Neural progenitor cell (in vitro differentiated cells): ENCODE data around the gene NUFIP1.

ENCODE experiments used
- EZH2phosphoT487 ChIP-seq: fragments of 200-600 bp; sonication (generic); IDR thresholded peaks from 2 replicates; pipeline ENCODE4 v1.6.1; 2017; ENCODE audit warnings: antibody characterized with exemption
- TF ChIP-seq, protein P1 (sequence below): fragments of 200-600 bp; sonication (generic); IDR thresholded peaks from 2 replicates; pipeline ENCODE4 v1.5.1; 2017; ENCODE audit warnings: antibody characterized with exemption, mild to moderate bottlenecking

GRCh38 chr13:44908712-44909111, 80.6 kb downstream of the NUFIP1 start:
- TF ChIP-seq, protein P1, sequence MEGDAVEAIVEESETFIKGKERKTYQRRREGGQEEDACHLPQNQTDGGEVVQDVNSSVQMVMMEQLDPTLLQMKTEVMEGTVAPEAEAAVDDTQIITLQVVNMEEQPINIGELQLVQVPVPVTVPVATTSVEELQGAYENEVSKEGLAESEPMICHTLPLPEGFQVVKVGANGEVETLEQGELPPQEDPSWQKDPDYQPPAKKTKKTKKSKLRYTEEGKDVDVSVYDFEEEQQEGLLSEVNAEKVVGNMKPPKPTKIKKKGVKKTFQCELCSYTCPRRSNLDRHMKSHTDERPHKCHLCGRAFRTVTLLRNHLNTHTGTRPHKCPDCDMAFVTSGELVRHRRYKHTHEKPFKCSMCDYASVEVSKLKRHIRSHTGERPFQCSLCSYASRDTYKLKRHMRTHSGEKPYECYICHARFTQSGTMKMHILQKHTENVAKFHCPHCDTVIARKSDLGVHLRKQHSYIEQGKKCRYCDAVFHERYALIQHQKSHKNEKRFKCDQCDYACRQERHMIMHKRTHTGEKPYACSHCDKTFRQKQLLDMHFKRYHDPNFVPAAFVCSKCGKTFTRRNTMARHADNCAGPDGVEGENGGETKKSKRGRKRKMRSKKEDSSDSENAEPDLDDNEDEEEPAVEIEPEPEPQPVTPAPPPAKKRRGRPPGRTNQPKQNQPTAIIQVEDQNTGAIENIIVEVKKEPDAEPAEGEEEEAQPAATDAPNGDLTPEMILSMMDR = no peak
- TF ChIP-seq EZH2phosphoT487 = no peak
